ENCODE data around the gene KLHL30. TPM values are rescaled to one million over a fixed set of nuclear protein-coding genes. Genes with fewer than 3 reads are reported as not detected.

KLHL30 gene
- total RNA-seq, 2 donors from 2014 or later: 24.9 to 29.0 TPM

DNA sequence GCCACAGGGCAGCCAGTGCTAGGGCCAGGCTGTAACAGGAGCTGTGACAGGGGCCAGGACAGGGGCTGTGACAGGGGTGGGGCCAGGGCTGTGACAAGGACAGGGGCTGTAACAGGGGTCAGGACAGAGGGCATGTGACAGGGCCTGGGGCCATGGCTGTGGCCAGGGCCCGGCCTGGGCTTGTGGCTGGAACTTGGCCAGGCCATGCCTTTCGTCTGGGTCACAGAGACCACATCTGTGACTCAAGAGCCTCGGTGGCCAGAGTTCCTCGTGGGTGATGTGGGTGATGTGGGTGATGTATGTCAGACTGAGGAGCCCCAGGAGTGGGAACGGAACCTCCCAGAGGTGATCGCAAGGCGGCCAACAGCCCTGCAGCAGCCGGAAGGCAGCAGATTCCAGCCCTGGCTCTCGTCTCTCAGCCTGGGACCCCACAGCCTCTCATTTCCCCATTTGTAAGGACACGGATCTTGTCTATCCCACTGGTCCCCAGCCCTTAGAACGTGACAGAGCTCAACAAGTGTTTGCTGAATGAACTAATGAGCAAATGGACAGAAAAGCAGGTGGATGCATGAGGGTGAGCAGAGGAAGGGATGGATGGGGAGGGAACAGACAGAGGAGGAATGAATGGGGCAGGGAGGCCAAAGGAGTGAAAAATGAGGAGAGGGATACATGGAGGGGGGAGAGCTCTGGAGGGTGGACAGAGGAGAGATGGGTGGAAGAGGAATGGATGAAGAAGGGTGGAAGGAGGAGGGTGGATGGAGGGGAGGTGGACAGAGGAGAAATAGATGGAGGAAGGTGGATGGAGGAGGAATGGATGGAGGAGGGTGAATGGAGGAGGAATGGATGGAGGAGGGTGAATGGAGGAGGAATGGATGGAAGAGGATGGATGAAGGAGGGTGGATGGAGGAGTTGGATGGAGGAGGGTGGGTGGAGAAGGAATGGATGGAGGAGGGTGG is 21.0 kb upstream of the KLHL30 start:
- Histone ChIP-seq H3K9me3 (peaks cover 0 to 6% of the 10 kb centered on the region in 2 donors), H3K27ac (no peak overlapping the region), H3K27me3 (no peaks in the 10 kb centered on the region), H3K36me3 (no peaks in the 10 kb centered on the region), H3K4me3 (no peak overlapping the region), H3K4me1 (peaks cover 0 to 8% of the 10 kb centered on the region in 2 donors)
- DNase-seq (ENCODE audit: low spot score): no peak
- TF ChIP-seq, protein P1, sequence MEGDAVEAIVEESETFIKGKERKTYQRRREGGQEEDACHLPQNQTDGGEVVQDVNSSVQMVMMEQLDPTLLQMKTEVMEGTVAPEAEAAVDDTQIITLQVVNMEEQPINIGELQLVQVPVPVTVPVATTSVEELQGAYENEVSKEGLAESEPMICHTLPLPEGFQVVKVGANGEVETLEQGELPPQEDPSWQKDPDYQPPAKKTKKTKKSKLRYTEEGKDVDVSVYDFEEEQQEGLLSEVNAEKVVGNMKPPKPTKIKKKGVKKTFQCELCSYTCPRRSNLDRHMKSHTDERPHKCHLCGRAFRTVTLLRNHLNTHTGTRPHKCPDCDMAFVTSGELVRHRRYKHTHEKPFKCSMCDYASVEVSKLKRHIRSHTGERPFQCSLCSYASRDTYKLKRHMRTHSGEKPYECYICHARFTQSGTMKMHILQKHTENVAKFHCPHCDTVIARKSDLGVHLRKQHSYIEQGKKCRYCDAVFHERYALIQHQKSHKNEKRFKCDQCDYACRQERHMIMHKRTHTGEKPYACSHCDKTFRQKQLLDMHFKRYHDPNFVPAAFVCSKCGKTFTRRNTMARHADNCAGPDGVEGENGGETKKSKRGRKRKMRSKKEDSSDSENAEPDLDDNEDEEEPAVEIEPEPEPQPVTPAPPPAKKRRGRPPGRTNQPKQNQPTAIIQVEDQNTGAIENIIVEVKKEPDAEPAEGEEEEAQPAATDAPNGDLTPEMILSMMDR (IDR thresholded peaks at IDR 0.05): no peak

- peaks cover 0 to 8% of the 10 kb centered on the region in 2 donors for H3K4me1 ChIP-seq
- H3K27me3 ChIP-seq: no peaks in the 10 kb centered on the region
- H3K9me3 ChIP-seq: no peaks in the 10 kb centered on the region
- H3K36me3 ChIP-seq: no peaks in the 10 kb centered on the region
- TF ChIP-seq, protein P1 (IDR thresholded peaks at IDR 0.05): no peak
- H3K27ac ChIP-seq: no peak overlapping the region
- no peak for DNase-seq (ENCODE audit: low spot score)
- H3K4me3 ChIP-seq: no peak overlapping the region
Measured at GRCh38 chr2:238119756-238120462, 18.6 kb upstream of the KLHL30 start.

DNA sequence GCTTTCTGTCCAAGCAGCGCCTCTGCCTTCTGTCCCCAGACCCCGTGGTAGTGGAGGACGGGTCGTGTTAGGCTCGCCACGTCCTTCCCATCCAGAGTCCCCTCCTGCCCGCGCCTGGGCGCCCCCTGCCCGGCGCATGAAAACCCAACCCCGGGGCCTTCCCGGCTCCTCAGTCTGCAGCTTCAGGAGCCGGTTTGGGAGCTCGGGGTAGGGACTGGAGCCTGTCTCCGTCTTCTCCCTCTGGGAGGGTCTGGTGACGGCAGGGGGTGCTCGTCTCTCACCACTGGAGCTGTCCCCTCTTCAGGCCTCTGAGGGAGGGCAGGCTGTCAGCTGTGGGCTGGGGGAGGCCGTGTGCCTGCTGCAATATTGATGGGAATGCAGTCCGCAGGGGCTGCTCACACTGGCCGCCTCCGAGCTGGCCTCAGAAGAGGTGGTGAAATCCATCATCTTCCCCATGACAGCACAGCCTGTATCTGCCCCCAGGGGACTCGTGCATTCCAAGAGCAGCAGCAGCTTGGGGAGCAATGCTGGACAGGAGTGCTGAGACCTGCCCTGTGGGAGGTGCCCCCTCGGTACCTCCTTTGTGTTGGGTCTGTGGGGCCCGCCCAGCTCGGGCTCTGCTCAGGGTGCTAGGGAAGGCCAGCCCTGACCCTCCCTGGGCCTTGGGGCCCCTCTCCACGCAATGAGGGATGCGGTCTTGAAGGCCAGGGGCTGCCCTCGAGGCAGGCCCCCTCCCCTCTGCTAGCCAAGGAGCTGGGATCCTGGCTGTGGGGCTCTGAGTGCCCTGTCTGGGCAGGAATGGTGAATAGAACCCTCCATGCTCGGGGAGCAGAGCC is 17.8 kb upstream of the KLHL30 start:
- Histone ChIP-seq H3K4me3 (no peak overlapping the region), H3K36me3 (no peaks in the 10 kb centered on the region), H3K4me1 (peaks cover 0 to 8% of the 10 kb centered on the region in 2 donors), H3K9me3 (no peaks in the 10 kb centered on the region), H3K27me3 (no peaks in the 10 kb centered on the region), H3K27ac (no peak overlapping the region)
- TF ChIP-seq, protein P1 (IDR thresholded peaks at IDR 0.05): peak in 1 of 2 donors; percentile 53
- no peak for DNase-seq (ENCODE audit: low spot score)

GRCh38 chr2:238121511-238122286 is 16.8 kb upstream of the KLHL30 start:
- Histone ChIP-seq H3K36me3 (no peaks in the 10 kb centered on the region), H3K27me3 (no peaks in the 10 kb centered on the region), H3K27ac (no peak overlapping the region), H3K4me3 (no peak overlapping the region), H3K4me1 (peaks cover 0 to 8% of the 10 kb centered on the region in 2 donors), H3K9me3 (no peaks in the 10 kb centered on the region)
- no peak for DNase-seq (ENCODE audit: low spot score)
- TF ChIP-seq, protein P1 (IDR thresholded peaks at IDR 0.05): no peak

Measured in right atrium auricular region (tissue), 2 donors.